H1 (cell line): ENCODE data around the gene KRT8. TPM values are rescaled to one million over a fixed set of nuclear protein-coding genes. Genes with fewer than 3 reads are reported as not detected.
A peak's percentile ranks its signal among the peaks of the same experiment; 100 is the strongest.

Experiments
- CTCF ChIA-PET: fragments of 300-600 bp; sonication (Branson Sonifier 250); formaldehyde crosslinking; loops from one replicate; lab custom pipeline; 2021; ENCODE audit not compliant: partially characterized antibody; lab: Charles Lee
- POLR2A ChIA-PET: fragments of 300-600 bp; sonication (Branson Sonifier 250); formaldehyde crosslinking; loops from one replicate; lab custom pipeline; 2021; ENCODE audit warnings: inconsistent platforms; ENCODE audit not compliant: partially characterized antibody; lab: Charles Lee
- DNase-seq, 2 experiments: peaks; one replicate each; pipeline versions ENCODE4 v3.0.0 to v3.0.0-alpha.2; 2010 to 2022; ENCODE audit warnings: low spot score in 2 of 2, low read depth in 1 of 2, mixed read lengths in 1 of 2
- FAIRE-seq: peaks from 2 replicates; lab custom pipeline; 2011; peaks lifted over from hg19 to GRCh38; lab: Jason Lieb, UNC
- H2AFZ ChIP-seq: 2 replicates; pipeline ENCODE4 v1.8.1; 2012; ENCODE audit warnings: low read length, inconsistent platforms
- H2AK5ac ChIP-seq: 2 replicates; pipeline ENCODE4 v1.6.1; 2013; ENCODE audit warnings: low read depth, low read length
- H2BK120ac ChIP-seq: replicated peaks from 2 replicates; pipeline ENCODE3; 2013; ENCODE audit warnings: low read depth, low read length, inconsistent platforms
- H2BK12ac ChIP-seq: 2 replicates; pipeline ENCODE4 v1.6.1; 2013; ENCODE audit warnings: low read depth, low read length
- H2BK15ac ChIP-seq: 2 replicates; pipeline ENCODE4 v1.6.1; 2013; ENCODE audit warnings: low read length
- H2BK20ac ChIP-seq: 2 replicates; pipeline ENCODE4 v1.6.1; 2013; ENCODE audit warnings: low read length
- H2BK5ac ChIP-seq: 2 replicates; pipeline ENCODE4 v1.6.1; 2013; ENCODE audit warnings: low read depth, low read length
- H3K14ac ChIP-seq: 2 replicates; pipeline ENCODE4 v1.6.1; 2013; ENCODE audit warnings: inconsistent platforms; ENCODE audit not compliant: insufficient read length
- H3K18ac ChIP-seq: 2 replicates; pipeline ENCODE4 v1.6.1; 2013; ENCODE audit warnings: low read length; ENCODE audit errors: extremely low read depth
- H3K23ac ChIP-seq: 2 replicates; pipeline ENCODE4 v1.6.1; 2013; ENCODE audit warnings: inconsistent platforms; ENCODE audit not compliant: insufficient read length
- H3K23me2 ChIP-seq: 2 replicates; pipeline ENCODE4 v1.6.1; 2013; ENCODE audit warnings: low read depth, low read length
- H3K27ac ChIP-seq: 2 replicates; pipeline ENCODE4 v1.6.1; 2011; ENCODE audit warnings: low read depth, low read length, inconsistent platforms
- H3K27me3 ChIP-seq, 4 experiments: replicated peaks in 1 of 4; 1 replicate in 1 of 4; 2 replicates in 3 of 4; pipeline versions ENCODE4 v1.6.1 to v1.8.1; 2011 to 2013; ENCODE audit warnings: low read length in 3 of 4, mild to moderate bottlenecking in 3 of 4, inconsistent platforms in 2 of 4, mixed read lengths in 2 of 4, moderate library complexity in 1 of 4; ENCODE audit not compliant: control insufficient read depth in 3 of 4, insufficient read depth in 3 of 4; ENCODE audit errors: extremely low read depth in 1 of 4
- H3K36me3 ChIP-seq, 4 experiments: 2 replicates each; pipeline versions ENCODE4 v1.6.1 to v1.8.1; 2011 to 2013; ENCODE audit warnings: mild to moderate bottlenecking in 4 of 4, low read length in 3 of 4, moderate library complexity in 2 of 4, control low read depth in 1 of 4, inconsistent platforms in 1 of 4; ENCODE audit not compliant: insufficient read depth in 4 of 4, control insufficient read depth in 2 of 4
- H3K4ac ChIP-seq: replicated peaks from 2 replicates; pipeline ENCODE3; 2013; ENCODE audit warnings: low read length, low read depth, mixed read lengths, inconsistent platforms; ENCODE audit not compliant: insufficient read length
- H3K4me1 ChIP-seq, 4 experiments: replicated peaks in 1 of 4; 1 replicate in 1 of 4; 2 replicates in 3 of 4; pipeline versions ENCODE4 v1.6.1 to v1.8.1; 2011 to 2013; ENCODE audit warnings: low read length in 3 of 4, inconsistent platforms in 2 of 4, mixed read lengths in 1 of 4; ENCODE audit not compliant: insufficient read depth in 4 of 4, control insufficient read depth in 3 of 4
- H3K4me2 ChIP-seq, 2 experiments: 2 replicates each; pipeline versions ENCODE4 v1.6.1 to v1.8.1; 2011 to 2013; ENCODE audit warnings: low read depth in 2 of 2, low read length in 2 of 2, control low read depth in 1 of 2, inconsistent platforms in 1 of 2, mild to moderate bottlenecking in 1 of 2; ENCODE audit not compliant: insufficient read depth in 1 of 2
- H3K4me3 ChIP-seq, 4 experiments: fragments of 200-600, 300-600 bp in 1 of 4; sonication (generic), shearing (Covaris generic), sonication (Bioruptor Twin) in 1 of 4; 2 replicates each; pipeline versions ENCODE4 v1.5.1 to v1.8.1; 2011 to 2016; ENCODE audit warnings: low read length in 4 of 4, low read depth in 3 of 4, control low read depth in 2 of 4, inconsistent platforms in 2 of 4, mild to moderate bottlenecking in 2 of 4, mixed read lengths in 1 of 4, moderate library complexity in 1 of 4; ENCODE audit not compliant: insufficient read depth in 2 of 4; ENCODE audit errors: extremely low read depth in 1 of 4
- H3K56ac ChIP-seq: replicated peaks from 2 replicates; pipeline ENCODE3; 2013; ENCODE audit warnings: low read depth, mild to moderate bottlenecking, mixed read lengths, low read length, inconsistent platforms; ENCODE audit not compliant: insufficient read length
- H3K79me1 ChIP-seq: 2 replicates; pipeline ENCODE4 v1.6.1; 2013; ENCODE audit warnings: low read depth, low read length, control low read depth
- H3K79me2 ChIP-seq, 2 experiments: 2 replicates each; pipeline versions ENCODE4 v1.6.1 to v1.8.1; 2012 to 2013; ENCODE audit warnings: low read length in 2 of 2, mild to moderate bottlenecking in 2 of 2, inconsistent platforms in 1 of 2; ENCODE audit not compliant: insufficient read depth in 2 of 2, control insufficient read depth in 1 of 2
- H3K9ac ChIP-seq, 4 experiments: replicated peaks in 1 of 4; 1 replicate in 1 of 4; 2 replicates in 3 of 4; pipeline versions ENCODE4 v1.6.1 to v1.8.1; 2011 to 2013; ENCODE audit warnings: low read depth in 3 of 4, low read length in 3 of 4, control low read depth in 2 of 4, mild to moderate bottlenecking in 2 of 4, moderate library complexity in 2 of 4, inconsistent platforms in 1 of 4; ENCODE audit errors: extremely low read depth in 1 of 4
- H3K9me3 ChIP-seq, 2 experiments: 2 replicates each; pipeline versions ENCODE4 v1.6.1 to v1.8.1; 2012 to 2013; ENCODE audit warnings: mild to moderate bottlenecking in 2 of 2, moderate library complexity in 2 of 2, control low read depth in 1 of 2, inconsistent platforms in 1 of 2, low read depth in 1 of 2, low read length in 1 of 2, mixed read lengths in 1 of 2; ENCODE audit not compliant: insufficient read depth in 2 of 2
- H4K20me1 ChIP-seq, 2 experiments: replicated peaks in 1 of 2; 2 replicates each; pipeline versions ENCODE3 to v1.8.1; 2011 to 2013; ENCODE audit warnings: inconsistent platforms in 2 of 2, low read length in 2 of 2, mild to moderate bottlenecking in 1 of 2; ENCODE audit not compliant: insufficient read depth in 2 of 2, control insufficient read depth in 1 of 2
- H4K5ac ChIP-seq: 2 replicates; pipeline ENCODE4 v1.6.1; 2013; ENCODE audit warnings: low read length, low read depth, mixed read lengths, inconsistent platforms; ENCODE audit not compliant: insufficient read length
- H4K8ac ChIP-seq: 2 replicates; pipeline ENCODE4 v1.8.0; 2013; ENCODE audit warnings: mild to moderate bottlenecking, moderate library complexity, low read length, inconsistent platforms; ENCODE audit not compliant: insufficient read depth; ENCODE audit errors: extremely low read depth
- H4K91ac ChIP-seq: replicated peaks from 2 replicates; pipeline ENCODE3; 2013; ENCODE audit warnings: low read length, mixed read lengths, inconsistent platforms; ENCODE audit not compliant: insufficient read length
- CHD1 ChIP-seq: IDR thresholded peaks from 2 replicates; pipeline ENCODE4 v1.6.1; 2012; ENCODE audit warnings: low read depth, low read length, improper control_type of control experiment
- GABPA ChIP-seq: IDR thresholded peaks from 2 replicates; pipeline ENCODE4 v1.6.1; 2011; ENCODE audit warnings: mild to moderate bottlenecking, low read length, moderate library complexity, borderline replicate concordance; ENCODE audit not compliant: insufficient read depth
- PHF8 ChIP-seq: fragments of 200-600 bp; sonication (generic); conservative IDR thresholded peaks from 2 replicates; pipeline ENCODE4 v1.7.1; 2012; ENCODE audit warnings: low read depth, mild to moderate bottlenecking, inconsistent platforms, low read length, moderate library complexity
- RFX5 ChIP-seq: IDR thresholded peaks from 2 replicates; pipeline ENCODE4 v1.6.1; 2011; ENCODE audit warnings: low read depth, low read length, improper control_type of control experiment, borderline replicate concordance
- TEAD4 ChIP-seq: IDR thresholded peaks from 2 replicates; pipeline ENCODE4 v1.6.1; 2012; ENCODE audit warnings: low read depth, low read length, inconsistent platforms, mixed read lengths
- ZNF274 ChIP-seq: IDR thresholded peaks from 2 replicates; pipeline ENCODE4 v1.7.0; 2012; ENCODE audit warnings: low read length, borderline replicate concordance; ENCODE audit errors: extremely low read depth
- WGBS, 2 experiments: shearing (Covaris generic) in 1 of 2; methylation state at CpG; one replicate each; pipeline versions ENCODE4 v1.1.6 to v1.1.7; 2013 to 2015; ENCODE audit warnings: low lambda C conversion rate in 2 of 2, mixed read lengths in 2 of 2, inconsistent platforms in 1 of 2, low coverage in 1 of 2, missing lambda C conversion rate in 1 of 2; ENCODE audit not compliant: insufficient replicate concordance in 2 of 2, insufficient coverage in 1 of 2, insufficient read length in 1 of 2; ENCODE audit errors: extremely low coverage in 1 of 2, missing lambda C conversion rate in 1 of 2; 5-methylcytosine and 5-hydroxymethylcytosine counted together
- polyA plus RNA-seq, 7 experiments: library from polyadenylated mRNA; depleted of rRNA in 3 of 7; stranded (reverse) in 5 of 7; unstranded in 2 of 7; fragments of >200 nt in 5 of 7; fragments of 200-250 nt in 2 of 7; gene quantifications; 1 replicate in 5 of 7; 2 replicates in 1 of 7; 4 replicates in 1 of 7; pipeline versions ENCODE4 v1.2.1 to v1.2.3, GENCODE V29; 2011 to 2013; ENCODE audit warnings: missing spikeins in 2 of 7, mixed read lengths in 2 of 7
- total RNA-seq: library from RNA; stranded (reverse); fragmentation: NEBNext Ultra II Directional; extraction: Animal tissue kit (Norgen Biotek cat#: 25700); gene quantifications from 2 replicates; pipeline ENCODE4 v1.2.1, GENCODE V29; 2021
- TF ChIP-seq, protein P1 (sequence below), 3 experiments: IDR thresholded peaks; 1 replicate in 2 of 3; 2 replicates in 1 of 3; pipeline versions ENCODE4 v1.5.1 to v1.6.1; 2011; ENCODE audit warnings: low read length in 3 of 3, mild to moderate bottlenecking in 3 of 3, inconsistent platforms in 2 of 3, low read depth in 1 of 3, moderate library complexity in 1 of 3; ENCODE audit not compliant: insufficient read depth in 1 of 3; ENCODE audit errors: control extremely low read depth in 1 of 3
- TF ChIP-seq, protein P2 (sequence below): IDR thresholded peaks from 2 replicates; pipeline ENCODE4 v1.6.1; 2012; ENCODE audit warnings: inconsistent platforms

Gene KRT8
- total and polyA plus RNA-seq, 2 of the 8 experiments (the other 6 are each of a cell fraction or from before 2014, with no cell fraction given), result 280 to 290 TPM

GRCh38 chr12:52871291-52872039, 33.4 kb downstream of the KRT8 start:
- CTCF ChIA-PET, result interaction anchor here (0.7 to 22.2 kb wide), 49 partner anchors 10 to 731 kb away, joined by 3 to 502 read pairs (median 5); partner anchors contain the start of genes KRT3 and KRT73

More at GRCh38 chr12:52871291-52872039, 33.4 kb downstream of the KRT8 start:
- Histone ChIP-seq H3K9ac (no peak overlapping the region), H3K23ac (no peak overlapping the region), H3K79me1 (no peaks in the 10 kb centered on the region), H4K20me1 (peaks cover 0 to 1% of the 10 kb centered on the region in 2 experiments), H3K18ac (no peak overlapping the region), H3K36me3 (no peaks in the 10 kb centered on the region), H2BK20ac (no peak overlapping the region), H3K23me2 (peaks cover 5% of the 10 kb centered on the region; the same call in 1 of the 2 replicates), H4K5ac (no peak overlapping the region), H4K91ac (no peak overlapping the region)
- POLR2A ChIA-PET, result no interaction called here
- DNase-seq, result no peak
- 70% methylated on average over 9 of the region's 9 CpGs; no CpG with 5 or more reads in 1 of the 2 experiments for WGBS, 2 experiments
- TF ChIP-seq PHF8, result no peak
- no peak for TF ChIP-seq RFX5
- no peak for TF ChIP-seq CHD1
- no peak for TF ChIP-seq GABPA
- TF ChIP-seq, protein P1, sequence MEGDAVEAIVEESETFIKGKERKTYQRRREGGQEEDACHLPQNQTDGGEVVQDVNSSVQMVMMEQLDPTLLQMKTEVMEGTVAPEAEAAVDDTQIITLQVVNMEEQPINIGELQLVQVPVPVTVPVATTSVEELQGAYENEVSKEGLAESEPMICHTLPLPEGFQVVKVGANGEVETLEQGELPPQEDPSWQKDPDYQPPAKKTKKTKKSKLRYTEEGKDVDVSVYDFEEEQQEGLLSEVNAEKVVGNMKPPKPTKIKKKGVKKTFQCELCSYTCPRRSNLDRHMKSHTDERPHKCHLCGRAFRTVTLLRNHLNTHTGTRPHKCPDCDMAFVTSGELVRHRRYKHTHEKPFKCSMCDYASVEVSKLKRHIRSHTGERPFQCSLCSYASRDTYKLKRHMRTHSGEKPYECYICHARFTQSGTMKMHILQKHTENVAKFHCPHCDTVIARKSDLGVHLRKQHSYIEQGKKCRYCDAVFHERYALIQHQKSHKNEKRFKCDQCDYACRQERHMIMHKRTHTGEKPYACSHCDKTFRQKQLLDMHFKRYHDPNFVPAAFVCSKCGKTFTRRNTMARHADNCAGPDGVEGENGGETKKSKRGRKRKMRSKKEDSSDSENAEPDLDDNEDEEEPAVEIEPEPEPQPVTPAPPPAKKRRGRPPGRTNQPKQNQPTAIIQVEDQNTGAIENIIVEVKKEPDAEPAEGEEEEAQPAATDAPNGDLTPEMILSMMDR (IDR thresholded peaks at IDR 0.05; ENCODE audit: control extremely low read depth in 1 of 3, insufficient read depth in 1 of 3, low read depth in 1 of 3, low read length in 3 of 3), result no peak
- no peak for TF ChIP-seq ZNF274
- TF ChIP-seq, protein P2, sequence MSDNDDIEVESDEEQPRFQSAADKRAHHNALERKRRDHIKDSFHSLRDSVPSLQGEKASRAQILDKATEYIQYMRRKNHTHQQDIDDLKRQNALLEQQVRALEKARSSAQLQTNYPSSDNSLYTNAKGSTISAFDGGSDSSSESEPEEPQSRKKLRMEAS, result no peak
- no peak for TF ChIP-seq TEAD4
- TF ChIP-seq, all 59 proteins: peak for 0
- no peak overlapping the region for H3K4me2 ChIP-seq
- H2BK15ac ChIP-seq, result no peak overlapping the region
- H4K8ac ChIP-seq, result peak overlapping the region; percentile 40; the same call in 1 of the 2 replicates
- H3K27ac ChIP-seq, result no peak overlapping the region
- no peak overlapping the region for H2BK5ac ChIP-seq
- H3K4me1 ChIP-seq, result no peaks in the 10 kb centered on the region; a peak in 4 of 7 replicates
- H3K14ac ChIP-seq, result no peak overlapping the region
- H3K9me3 ChIP-seq, result no peaks in the 10 kb centered on the region
- H3K79me2 ChIP-seq, result no peaks in the 10 kb centered on the region
- H3K27me3 ChIP-seq, result peaks cover 0 to 22% (median 12%) of the 10 kb centered on the region in 4 experiments; a peak in 5 of 7 replicates
- no peak overlapping the region for H3K56ac ChIP-seq
- no peak overlapping the region for H2BK120ac ChIP-seq
- H3K4me3 ChIP-seq, result no peak overlapping the region
- H2BK12ac ChIP-seq, result no peak overlapping the region
- no peak overlapping the region for H2AFZ ChIP-seq
- no peak for FAIRE-seq
- no peak overlapping the region for H3K4ac ChIP-seq
- peak overlapping the region; percentile 39; the same call in 1 of the 2 replicates for H2AK5ac ChIP-seq
